SK-N-SH (cell line): ENCODE measurements around the gene SYNE1. TPM values are rescaled to one million over a fixed set of nuclear protein-coding genes. Genes with fewer than 3 reads are reported as not detected.

Experiments used
- CTCF ChIA-PET: fragments of 300-600, 350-600 bp; formaldehyde crosslinking; extraction: SDS; loops from one replicate; lab custom pipeline; 2021; lab: Yijun Ruan, JAX
- POLR2A ChIA-PET: fragments of 350-600 bp; sonication (Branson Sonifier 250); formaldehyde crosslinking; extraction: SDS; loops from one replicate; lab custom pipeline; 2020; ENCODE audit warnings: antibody characterized with exemption, inconsistent platforms; lab: Yijun Ruan, JAX
- DNase-seq: peaks from one replicate; pipeline ENCODE4 v3.0.0; 2012
- H2AFZ ChIP-seq: fragments of 200-600 bp; sonication (generic); 2 replicates; pipeline ENCODE4 v1.8.1; 2016; ENCODE audit warnings: antibody characterized with exemption, mild to moderate bottlenecking, low read depth
- H3F3A ChIP-seq: fragments of 200-600 bp; sonication (generic); replicated peaks from 2 replicates; pipeline ENCODE3; 2016; ENCODE audit warnings: antibody characterized with exemption, mild to moderate bottlenecking; ENCODE audit not compliant: insufficient read depth
- H3K27ac ChIP-seq, 2 experiments: fragments of 200-500 bp in 1 of 2; fragments of 200-600 bp in 1 of 2; sonication (Bioruptor generic) in 1 of 2; sonication (generic), shearing (Covaris generic) in 1 of 2; 2 replicates each; pipeline versions ENCODE4 v1.5.1 to v1.6.1; 2014 to 2016; ENCODE audit warnings: low read depth in 2 of 2, inconsistent platforms in 1 of 2, low read length in 1 of 2, mild to moderate bottlenecking in 1 of 2, mixed read lengths in 1 of 2
- H3K27me3 ChIP-seq: fragments of 200-600 bp; sonication (generic), shearing (Covaris generic); 2 replicates; pipeline ENCODE4 v1.6.1; 2016; ENCODE audit warnings: mixed run types; ENCODE audit not compliant: insufficient read depth
- H3K36me3 ChIP-seq, 2 experiments: fragments of 200-500 bp in 1 of 2; fragments of 200-600 bp in 1 of 2; sonication (Bioruptor generic) in 1 of 2; sonication (generic) in 1 of 2; replicated peaks in 1 of 2; 2 replicates each; pipeline versions ENCODE3 to v1.5.1; 2014 to 2016; ENCODE audit warnings: low read length in 1 of 2, mild to moderate bottlenecking in 1 of 2; ENCODE audit not compliant: insufficient read depth in 2 of 2, control insufficient read depth in 1 of 2
- H3K4me1 ChIP-seq, 2 experiments: fragments of 200-500 bp in 1 of 2; fragments of 200-600 bp in 1 of 2; sonication (Bioruptor generic) in 1 of 2; sonication (generic), shearing (Covaris generic) in 1 of 2; 2 replicates each; pipeline versions ENCODE4 v1.5.1 to v1.6.1; 2014 to 2016; ENCODE audit warnings: low read depth in 1 of 2, low read length in 1 of 2, mixed run types in 1 of 2; ENCODE audit not compliant: insufficient read depth in 2 of 2, control insufficient read depth in 1 of 2
- H3K4me2 ChIP-seq: fragments of 200-600 bp; sonication (generic), shearing (Covaris generic); 2 replicates; pipeline ENCODE4 v1.6.1; 2017; ENCODE audit warnings: mixed run types
- H3K4me3 ChIP-seq, 2 experiments: fragments of 200-500 bp in 1 of 2; fragments of 200-600 bp in 1 of 2; sonication (Bioruptor generic) in 1 of 2; sonication (generic), shearing (Covaris generic) in 1 of 2; 2 replicates each; pipeline versions ENCODE4 v1.5.1 to v1.8.1; 2014 to 2016; ENCODE audit warnings: low read depth in 2 of 2, inconsistent platforms in 1 of 2, low read length in 1 of 2, mild to moderate bottlenecking in 1 of 2, mixed read lengths in 1 of 2, moderate library complexity in 1 of 2
- H3K79me2 ChIP-seq: fragments of 200-600 bp; sonication (generic); 2 replicates; pipeline ENCODE4 v1.8.1; 2017; ENCODE audit warnings: mild to moderate bottlenecking; ENCODE audit not compliant: insufficient read depth
- H3K9ac ChIP-seq: fragments of 200-600 bp; sonication (generic); 2 replicates; pipeline ENCODE4 v1.6.1; 2017; ENCODE audit warnings: mixed run types
- H3K9me2 ChIP-seq: fragments of 200-600 bp; sonication (generic); 2 replicates; pipeline ENCODE4 v1.6.1; 2017; ENCODE audit warnings: mixed run types
- H3K9me3 ChIP-seq: fragments of 200-600 bp; sonication (generic); 2 replicates; pipeline ENCODE4 v1.6.1; 2017; ENCODE audit warnings: mixed run types, mild to moderate bottlenecking, moderate library complexity
- H4K20me1 ChIP-seq: fragments of 200-600 bp; sonication (generic); 2 replicates; pipeline ENCODE4 v1.6.1; 2017; ENCODE audit warnings: mild to moderate bottlenecking, mixed run types; ENCODE audit not compliant: insufficient read depth
- EP300 ChIP-seq, 2 experiments: IDR thresholded peaks; 2 replicates each; pipeline versions ENCODE4 v1.4.0 to v1.6.1; 2012; ENCODE audit warnings: borderline replicate concordance in 1 of 2, low read depth in 1 of 2, low read length in 1 of 2
- EZH2phosphoT487 ChIP-seq: fragments of 200-600 bp; sonication (generic); IDR thresholded peaks from 2 replicates; pipeline ENCODE4 v1.6.1; 2017; ENCODE audit warnings: low read depth, mixed run types, mild to moderate bottlenecking, antibody characterized with exemption, moderate library complexity, borderline replicate concordance
- FOSL2 ChIP-seq: IDR thresholded peaks from 2 replicates; pipeline ENCODE4 v1.4.0; 2012; ENCODE audit warnings: low read depth, mild to moderate bottlenecking, moderate library complexity, borderline replicate concordance
- FOXJ3 ChIP-seq: sonication (generic); formaldehyde crosslinking; IDR thresholded peaks from 2 replicates; pipeline ENCODE4 v1.5.1; 2020; ENCODE audit warnings: mild to moderate bottlenecking, missing genetic modification reagents
- GABPA ChIP-seq: IDR thresholded peaks from 2 replicates; pipeline ENCODE4 v1.4.0; 2012; ENCODE audit warnings: low read depth, mild to moderate bottlenecking
- RCOR1 ChIP-seq: fragments of 150-350 bp; IDR thresholded peaks from 2 replicates; pipeline ENCODE4 v1.6.1; 2017; ENCODE audit warnings: antibody characterized with exemption, low read length
- RFX5 ChIP-seq: IDR thresholded peaks from 2 replicates; pipeline ENCODE4 v1.6.1; 2012; ENCODE audit warnings: mild to moderate bottlenecking, improper control_type of control experiment, low read length
- SMC3 ChIP-seq: IDR thresholded peaks from 2 replicates; pipeline ENCODE4 v1.6.1; 2012; ENCODE audit warnings: low read depth, low read length, improper control_type of control experiment
- TCF12 ChIP-seq: IDR thresholded peaks from 2 replicates; pipeline ENCODE4 v1.4.0; 2012
- YY1 ChIP-seq: IDR thresholded peaks from 2 replicates; pipeline ENCODE4 v1.4.0; 2012; ENCODE audit warnings: low read depth, mild to moderate bottlenecking
- WGBS: methylation state at CpG from one replicate; pipeline ENCODE4 v1.1.6; 2017; ENCODE audit warnings: low lambda C conversion rate; 5-methylcytosine and 5-hydroxymethylcytosine counted together
- polyA plus RNA-seq, 3 experiments: library from polyadenylated mRNA; depleted of rRNA; stranded (reverse); fragments of >200 nt; gene quantifications; 2 replicates each; pipeline ENCODE4 v1.2.3, GENCODE V29; 2012
- TF ChIP-seq, protein P1 (sequence below): fragments of 150-350 bp; IDR thresholded peaks from 2 replicates; pipeline ENCODE4 v1.6.1; 2017; ENCODE audit warnings: antibody characterized with exemption, low read length, low read depth, borderline replicate concordance
- TF ChIP-seq, protein P2 (sequence below): IDR thresholded peaks from 2 replicates; pipeline ENCODE4; 2012
- TF ChIP-seq, protein P3 (sequence below): IDR thresholded peaks from 2 replicates; pipeline ENCODE4 v1.4.0; 2012; ENCODE audit warnings: low read depth, borderline replicate concordance

The SYNE1 gene
- polyA plus RNA-seq, 1 of the 3 experiments (the other 2 are of a cell fraction), result 31.1 TPM

DNA sequence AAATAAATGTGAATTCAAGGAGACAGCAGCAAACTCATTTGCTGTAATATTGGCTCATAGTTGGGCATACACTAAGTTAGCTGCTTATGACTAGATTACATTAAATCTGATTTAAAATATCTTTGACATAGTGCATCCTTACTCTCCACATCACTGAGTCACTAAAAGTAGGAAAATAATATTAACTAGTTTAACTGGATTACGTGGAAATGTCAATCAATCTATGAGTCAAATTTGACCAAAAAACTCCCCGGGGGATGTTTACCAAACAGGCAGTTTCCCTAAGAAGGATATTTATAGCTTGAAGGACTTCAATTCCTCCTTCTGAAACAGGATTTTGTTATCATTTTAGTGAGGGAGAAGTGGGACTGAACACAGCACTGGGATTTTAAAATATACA lies 463.2 kb downstream of the SYNE1 start:
- Histone ChIP-seq H3K27ac (peak overlapping the region in 1 of 2 experiments; percentile 28; a peak in 1 of 4 replicates), H3K9me3 (no peaks in the 10 kb centered on the region), H3F3A (peaks cover 4% of the 10 kb centered on the region), H3K27me3 (no peaks in the 10 kb centered on the region), H3K4me3 (no peak overlapping the region), H3K36me3 (peaks cover 33 to 68% of the 10 kb centered on the region in 2 experiments), H2AFZ (no peak overlapping the region), H3K4me2 (no peak overlapping the region), H3K79me2 (no peaks in the 10 kb centered on the region), H3K9me2 (no peaks in the 10 kb centered on the region), H3K4me1 (no peaks in the 10 kb centered on the region; a peak in 2 of 4 replicates), H3K9ac (no peak overlapping the region), H4K20me1 (no peaks in the 10 kb centered on the region)
- TF ChIP-seq FOXJ3 (CRISPR knock-in tag) (no peak), EP300 (IDR thresholded peaks at IDR 0.05; ENCODE audit: borderline replicate concordance in 1 of 2, low read depth in 1 of 2, low read length in 1 of 2) (no peak), RCOR1 (no peak), YY1 (no peak), TCF12 (no peak), FOSL2 (no peak), SMC3 (no peak), EZH2phosphoT487 (no peak)
- TF ChIP-seq, protein P1, sequence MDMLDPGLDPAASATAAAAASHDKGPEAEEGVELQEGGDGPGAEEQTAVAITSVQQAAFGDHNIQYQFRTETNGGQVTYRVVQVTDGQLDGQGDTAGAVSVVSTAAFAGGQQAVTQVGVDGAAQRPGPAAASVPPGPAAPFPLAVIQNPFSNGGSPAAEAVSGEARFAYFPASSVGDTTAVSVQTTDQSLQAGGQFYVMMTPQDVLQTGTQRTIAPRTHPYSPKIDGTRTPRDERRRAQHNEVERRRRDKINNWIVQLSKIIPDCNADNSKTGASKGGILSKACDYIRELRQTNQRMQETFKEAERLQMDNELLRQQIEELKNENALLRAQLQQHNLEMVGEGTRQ, result no peak
- TF ChIP-seq, protein P2, sequence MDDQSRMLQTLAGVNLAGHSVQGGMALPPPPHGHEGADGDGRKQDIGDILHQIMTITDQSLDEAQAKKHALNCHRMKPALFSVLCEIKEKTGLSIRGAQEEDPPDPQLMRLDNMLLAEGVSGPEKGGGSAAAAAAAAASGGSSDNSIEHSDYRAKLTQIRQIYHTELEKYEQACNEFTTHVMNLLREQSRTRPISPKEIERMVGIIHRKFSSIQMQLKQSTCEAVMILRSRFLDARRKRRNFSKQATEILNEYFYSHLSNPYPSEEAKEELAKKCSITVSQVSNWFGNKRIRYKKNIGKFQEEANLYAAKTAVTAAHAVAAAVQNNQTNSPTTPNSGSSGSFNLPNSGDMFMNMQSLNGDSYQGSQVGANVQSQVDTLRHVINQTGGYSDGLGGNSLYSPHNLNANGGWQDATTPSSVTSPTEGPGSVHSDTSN, result no peak
- TF ChIP-seq, protein P3, sequence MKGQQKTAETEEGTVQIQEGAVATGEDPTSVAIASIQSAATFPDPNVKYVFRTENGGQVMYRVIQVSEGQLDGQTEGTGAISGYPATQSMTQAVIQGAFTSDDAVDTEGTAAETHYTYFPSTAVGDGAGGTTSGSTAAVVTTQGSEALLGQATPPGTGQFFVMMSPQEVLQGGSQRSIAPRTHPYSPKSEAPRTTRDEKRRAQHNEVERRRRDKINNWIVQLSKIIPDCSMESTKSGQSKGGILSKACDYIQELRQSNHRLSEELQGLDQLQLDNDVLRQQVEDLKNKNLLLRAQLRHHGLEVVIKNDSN, result no peak
- 68% methylated on average over 2 of the region's 2 CpGs for WGBS
- POLR2A ChIA-PET, result no interaction called here
- CTCF ChIA-PET, result interaction anchor here (0.6 kb wide), 1 partner anchor 409 kb away, joined by 3 read pairs; no protein-coding TSS in a partner anchor
- no peak for DNase-seq

DNA sequence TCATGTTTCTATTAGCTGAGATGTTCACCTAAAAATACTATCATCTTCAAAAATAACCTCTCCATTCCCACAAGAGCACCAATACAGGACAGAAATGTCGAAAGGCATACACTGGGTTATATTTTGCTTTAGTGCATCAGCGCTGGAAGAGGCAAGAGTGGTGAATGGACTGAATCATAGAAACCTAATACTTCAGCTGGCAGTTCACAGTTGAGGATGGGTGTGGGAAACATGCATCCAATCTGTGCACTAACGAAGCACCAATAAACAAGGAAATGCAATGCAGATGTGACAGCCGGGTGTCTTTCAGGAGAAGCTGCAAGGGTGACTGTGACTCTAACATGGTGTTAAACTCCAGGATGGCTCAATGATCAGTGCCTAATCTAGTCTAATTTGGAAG lies 463.8 kb downstream of the SYNE1 start:
- no peak for TF ChIP-seq RFX5
- TF ChIP-seq GABPA, result no peak
- TF ChIP-seq FOXJ3 (CRISPR knock-in tag), result no peak
- TF ChIP-seq TCF12, result no peak
- TF ChIP-seq, all 33 proteins: peak for 0
- Histone ChIP-seq H3K79me2 (no peaks in the 10 kb centered on the region; the same call in 1 of the 2 replicates), H3K9ac (no peak overlapping the region), H3K36me3 (peaks cover 30 to 66% of the 10 kb centered on the region in 2 experiments), H3K4me3 (no peak overlapping the region), H3K4me2 (no peak overlapping the region), H4K20me1 (no peaks in the 10 kb centered on the region), H2AFZ (no peak overlapping the region), H3K9me2 (no peaks in the 10 kb centered on the region), H3K27ac (no peak overlapping the region), H3F3A (peaks cover 6% of the 10 kb centered on the region), H3K27me3 (no peaks in the 10 kb centered on the region), H3K9me3 (no peaks in the 10 kb centered on the region), H3K4me1 (no peaks in the 10 kb centered on the region; a peak in 2 of 4 replicates)
- no peak for DNase-seq
- POLR2A ChIA-PET, result no interaction called here
- CTCF ChIA-PET, result no interaction called here
- 97% methylated on average over 4 of the region's 4 CpGs for WGBS
